Stimulated activated CD4-positive, alpha-beta T cell treated with anti-CD3 and anti-CD28 coated beads, Interleukin-12 subunit alpha, Interleukin-12 subunit beta, amount 100 ng/mL, for 24 hours (primary cell): ENCODE results near the gene TULP1.

Experiments
- DNase-seq, 2 experiments: peaks; one replicate each; pipeline ENCODE4 v3.0.0-alpha.2; 2020; ENCODE audit warnings: low read depth in 2 of 2

Gene TULP1

DNA sequence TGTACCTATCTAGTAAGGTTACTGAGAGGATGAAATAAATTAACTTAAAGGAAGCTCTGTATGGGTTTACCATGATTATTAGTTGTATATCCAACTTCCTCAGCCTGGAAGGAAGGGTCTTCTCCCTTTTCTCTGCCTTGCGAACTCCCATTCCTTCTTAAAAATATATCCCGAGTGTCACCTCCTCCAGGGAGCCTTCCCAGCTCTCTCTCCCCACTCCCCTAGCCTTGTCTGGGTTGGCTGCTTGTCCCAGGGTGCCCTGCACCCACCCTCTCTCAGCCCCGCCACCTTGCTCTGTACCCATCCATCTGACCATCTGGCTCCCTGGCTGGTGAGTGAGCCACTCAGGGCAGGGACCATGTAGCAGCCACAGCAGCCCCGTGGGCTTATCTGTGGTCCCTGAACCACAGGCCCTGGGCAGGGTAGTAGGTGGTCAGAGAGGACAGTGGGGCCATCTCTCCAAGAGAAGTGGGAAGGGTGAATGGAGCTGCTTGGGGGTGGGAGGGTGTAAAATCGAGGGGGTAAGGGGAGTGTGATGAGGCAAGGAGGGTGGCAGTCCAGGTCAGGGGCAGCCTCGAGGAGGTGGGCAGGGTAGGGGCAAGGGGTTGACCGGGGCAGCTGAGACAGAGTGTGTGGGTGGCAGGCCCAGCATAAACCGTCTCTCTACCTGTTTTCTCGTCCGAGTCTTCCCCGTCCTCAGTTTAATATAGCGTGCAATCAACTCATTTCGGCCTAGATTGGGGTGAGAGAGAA, 28.6 kb downstream of the TULP1 start:
- no peak for DNase-seq

DNA sequence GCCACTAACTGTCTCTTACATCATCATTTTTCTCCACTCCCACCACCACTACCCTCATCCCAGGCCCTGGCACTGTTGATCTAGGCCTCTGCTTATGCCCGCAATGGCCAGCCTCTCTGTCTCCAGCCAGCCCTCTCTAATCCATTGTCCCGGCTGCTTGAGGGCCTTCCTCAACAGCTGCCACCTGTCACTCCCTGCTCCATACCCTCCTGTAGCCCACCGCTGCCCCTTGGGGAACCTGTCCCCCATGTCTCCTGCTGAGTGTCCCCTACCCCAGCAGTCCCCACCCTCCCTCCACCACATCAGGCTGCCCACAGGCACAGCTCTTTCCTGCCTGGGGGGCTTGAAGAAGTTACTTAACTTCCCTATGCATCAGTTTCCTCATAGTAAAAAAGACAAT, 29.2 kb downstream of the TULP1 start:
- DNase-seq = no peak

GRCh38 chr6:35483062-35483461, 29.6 kb downstream of the TULP1 start:
- DNase-seq = no peak

DNA sequence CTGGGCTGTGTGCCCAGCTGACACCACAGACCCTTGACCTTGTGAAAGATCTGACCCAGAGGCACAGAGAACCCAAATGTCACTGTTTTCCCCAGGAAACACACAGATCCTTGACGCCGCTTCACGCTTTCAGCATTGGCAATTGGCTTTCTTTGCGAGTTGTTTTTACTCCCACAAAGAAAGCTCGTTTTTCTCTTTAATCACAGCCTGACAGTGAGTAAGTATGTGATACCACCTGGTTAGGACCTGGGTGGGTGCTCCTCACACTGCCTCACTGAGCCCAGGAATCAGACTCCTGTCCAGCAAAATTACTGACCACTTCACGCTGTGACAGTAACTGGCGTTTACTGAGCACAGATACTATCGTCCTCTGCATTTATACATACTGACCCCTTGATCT, 31.5 kb downstream of the TULP1 start:
- no peak for DNase-seq

DNA sequence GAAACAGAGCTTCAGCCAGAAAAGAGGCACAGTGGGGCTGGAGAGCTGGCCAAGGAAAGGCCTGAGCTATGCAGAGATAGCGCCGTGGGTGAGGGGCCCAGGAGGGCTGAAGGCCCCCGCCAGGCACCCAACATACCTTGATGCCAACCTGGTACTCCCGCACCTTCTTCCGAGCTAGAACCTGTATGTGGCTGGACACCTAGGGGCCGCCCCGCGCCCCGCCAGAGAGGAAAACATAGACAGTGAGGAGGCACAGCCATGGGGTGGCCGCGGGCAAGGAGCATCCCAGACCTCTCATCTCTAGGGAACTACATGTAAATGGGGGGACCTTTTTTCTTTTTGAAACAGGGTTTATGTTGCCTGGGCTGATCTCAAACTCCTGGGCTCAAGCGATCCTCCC, 32.5 kb downstream of the TULP1 start:
- DNase-seq = no peak

DNA sequence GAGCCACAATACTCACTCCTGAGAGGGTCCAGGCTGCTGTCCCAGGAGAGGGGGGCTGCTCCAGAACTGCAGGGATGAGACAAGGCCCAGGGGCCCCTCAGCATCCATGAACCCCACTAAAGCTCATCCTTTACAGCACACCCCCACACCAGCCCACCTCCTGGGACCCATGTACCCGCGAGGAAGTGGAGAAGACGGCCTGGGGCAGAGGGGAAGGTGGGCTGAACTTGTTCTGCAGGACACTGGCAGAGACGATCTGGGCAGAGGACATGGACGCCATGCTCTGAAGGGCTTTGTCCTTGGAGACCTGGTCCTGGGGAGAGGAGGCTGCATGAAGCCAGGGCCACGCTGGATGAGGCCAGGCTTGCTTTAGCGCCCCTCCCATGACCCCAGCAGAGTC, 34.4 kb downstream of the TULP1 start:
- no peak for DNase-seq

DNA sequence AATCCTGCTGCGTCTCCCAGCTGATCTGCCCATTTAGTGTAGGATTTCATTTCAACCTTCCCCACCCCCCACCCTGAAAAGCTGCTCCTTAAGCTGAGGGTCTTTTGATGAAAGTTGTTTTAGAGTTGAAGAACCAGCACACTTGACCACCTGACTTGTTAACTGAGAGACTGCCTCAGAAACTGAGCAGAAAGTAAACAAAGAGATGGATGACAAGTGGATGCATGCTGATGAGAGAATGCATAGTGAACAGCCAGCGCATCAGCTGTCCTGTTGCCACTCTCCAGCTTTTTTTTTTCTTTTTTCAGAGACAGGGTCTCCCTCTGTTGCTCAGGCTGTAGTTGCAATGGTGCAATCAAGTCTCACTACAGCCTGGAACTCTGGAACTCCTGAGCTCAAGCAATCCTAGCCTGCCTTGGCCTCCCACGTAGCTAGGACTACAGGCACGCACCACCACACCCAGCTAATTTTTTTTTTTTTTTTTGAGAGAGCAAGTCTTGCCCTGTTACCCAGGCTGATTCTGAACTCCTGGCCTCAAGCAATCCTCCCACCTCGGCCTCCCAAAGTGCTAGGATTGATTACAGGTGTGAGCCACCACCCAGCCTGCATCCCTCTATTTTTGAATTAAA, 35.0 kb downstream of the TULP1 start:
- DNase-seq = no peak

DNA sequence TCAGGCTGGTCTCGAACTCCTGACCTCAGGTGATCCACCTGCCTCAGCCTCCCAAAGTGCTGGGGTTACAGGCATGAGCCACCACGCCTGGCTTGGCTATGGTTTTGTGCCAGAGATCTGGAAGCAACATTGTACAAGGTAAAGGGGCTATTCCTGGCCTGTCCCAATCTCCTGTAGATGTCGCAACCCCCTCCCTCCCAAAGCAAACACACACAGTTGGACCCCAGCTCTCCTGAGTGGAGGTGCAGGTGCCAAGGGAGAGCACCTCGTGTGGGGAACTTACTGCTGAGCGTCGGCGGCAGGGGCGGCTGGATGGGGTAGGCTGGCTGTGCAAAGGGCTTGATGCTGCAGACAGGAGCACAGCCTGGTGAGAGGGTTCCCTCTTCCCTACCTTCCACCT, 35.7 kb downstream of the TULP1 start:
- DNase-seq = no peak

DNA sequence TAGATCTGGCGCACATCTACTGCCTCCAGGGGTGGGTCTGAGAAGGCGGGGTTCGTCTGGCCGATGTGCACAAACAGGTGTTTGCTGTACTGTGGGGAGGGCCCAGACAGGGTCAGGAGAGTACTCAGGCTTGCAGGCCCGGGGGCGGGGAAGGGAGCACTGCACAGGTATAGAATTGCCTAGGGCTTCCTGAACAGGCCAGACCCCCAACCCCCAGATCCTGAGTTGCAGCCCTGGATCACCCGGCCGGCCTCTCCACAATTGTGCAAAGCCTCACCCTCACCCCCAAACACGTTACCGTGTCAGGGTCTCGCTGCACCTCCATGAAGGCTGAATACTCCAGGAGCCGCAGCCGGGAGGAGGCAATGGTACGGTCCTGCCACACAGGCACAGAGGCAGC, 36.7 kb downstream of the TULP1 start:
- DNase-seq = no peak

- peak in 1 of 2 experiments; percentile 20 for DNase-seq
Measured at GRCh38 chr6:35475573-35475972, 37.1 kb downstream of the TULP1 start.

DNA sequence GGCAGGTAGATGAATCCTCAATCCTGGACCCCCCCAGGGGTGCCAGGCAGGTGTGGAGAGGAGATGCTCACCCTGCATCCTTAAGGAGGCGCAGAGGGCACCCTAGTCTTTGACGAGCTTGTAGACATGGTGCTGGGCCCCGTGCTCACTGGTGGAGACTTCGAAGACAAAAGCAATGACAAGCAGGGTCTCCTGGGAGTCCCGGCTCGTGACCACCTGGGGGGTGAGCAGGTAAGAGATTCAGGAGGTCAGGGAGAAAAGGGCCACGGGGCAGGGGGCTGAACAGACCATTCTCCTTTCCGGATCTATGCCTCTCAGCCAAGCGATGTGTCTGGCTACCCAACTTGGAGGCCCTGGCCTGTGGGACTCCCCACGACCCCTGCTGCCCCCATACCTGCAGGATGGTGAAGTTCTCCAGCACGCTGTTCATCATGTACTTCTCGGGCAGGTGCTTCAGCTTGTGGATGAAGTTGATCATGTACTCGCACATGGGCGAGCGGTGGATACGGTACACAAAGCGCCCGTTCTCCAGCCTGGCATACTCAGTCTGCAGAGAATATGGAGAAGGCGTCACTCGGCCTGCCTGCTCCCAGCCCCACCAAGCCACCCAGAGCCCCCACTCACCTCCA, 37.6 kb downstream of the TULP1 start:
- DNase-seq = peak in 1 of 2 experiments; percentile 29

GRCh38 chr6:35474131-35474941, 38.4 kb downstream of the TULP1 start:
- DNase-seq = peak in 1 of 2 experiments; percentile 44

DNA sequence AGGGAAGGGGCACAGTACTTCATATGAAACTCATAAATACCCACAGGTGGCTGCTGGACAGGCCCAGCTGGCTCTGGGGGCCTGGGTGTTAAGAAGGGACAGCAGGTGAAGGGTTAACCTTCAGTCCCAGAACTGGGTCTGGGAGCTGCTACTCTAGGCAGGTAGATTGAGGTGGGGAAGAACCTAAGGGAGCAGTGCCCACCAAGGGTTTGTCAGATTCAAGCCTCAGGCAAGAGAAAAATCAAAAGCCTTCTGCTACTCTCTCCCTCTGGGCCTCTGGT, 38.9 kb downstream of the TULP1 start:
- peak in 1 of 2 experiments; percentile 26 for DNase-seq

DNA sequence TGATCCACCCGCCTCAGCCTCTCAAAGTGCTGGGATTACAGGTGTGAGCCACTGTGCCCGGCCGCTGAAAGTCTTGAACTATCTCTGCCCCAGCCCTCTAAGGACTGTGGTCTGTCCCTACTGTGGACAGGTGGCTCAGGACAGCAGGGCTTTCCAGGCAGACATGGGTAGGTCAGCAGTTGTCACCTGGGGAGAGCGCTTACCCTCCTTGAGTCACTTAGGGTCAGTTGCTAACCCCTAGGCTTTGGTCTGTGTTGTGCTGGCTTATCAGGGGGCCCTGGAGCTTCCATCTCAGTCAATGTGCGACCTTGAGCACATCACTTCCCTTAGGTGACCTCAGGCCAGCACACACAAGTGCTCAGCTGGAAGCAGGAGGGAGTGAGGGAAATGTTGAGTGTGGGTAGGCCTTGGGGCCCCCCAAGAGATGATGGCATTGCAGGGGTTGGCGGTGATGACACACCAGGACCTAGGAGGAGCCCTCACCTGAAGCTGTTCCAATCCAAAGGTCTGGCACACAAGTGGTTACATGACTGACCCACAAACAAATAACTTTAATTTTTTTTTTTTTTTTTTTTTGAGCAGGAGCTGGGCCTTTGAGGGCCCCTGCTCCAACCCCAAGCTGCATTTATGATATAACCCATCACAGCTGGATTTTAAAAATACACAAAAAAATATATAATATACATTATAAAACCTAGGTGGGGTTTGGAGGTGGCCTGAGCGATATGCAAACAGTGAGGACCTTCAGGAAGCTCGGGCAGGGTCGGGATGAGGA, 39.4 kb downstream of the TULP1 start:
- DNase-seq = peak in 1 of 2 experiments; percentile 34

- no peak for DNase-seq
Measured at GRCh38 chr6:35471836-35472345, 40.8 kb downstream of the TULP1 start.

- no peak for DNase-seq
Measured at GRCh38 chr6:35470663-35471120, 42.0 kb downstream of the TULP1 start.

DNA sequence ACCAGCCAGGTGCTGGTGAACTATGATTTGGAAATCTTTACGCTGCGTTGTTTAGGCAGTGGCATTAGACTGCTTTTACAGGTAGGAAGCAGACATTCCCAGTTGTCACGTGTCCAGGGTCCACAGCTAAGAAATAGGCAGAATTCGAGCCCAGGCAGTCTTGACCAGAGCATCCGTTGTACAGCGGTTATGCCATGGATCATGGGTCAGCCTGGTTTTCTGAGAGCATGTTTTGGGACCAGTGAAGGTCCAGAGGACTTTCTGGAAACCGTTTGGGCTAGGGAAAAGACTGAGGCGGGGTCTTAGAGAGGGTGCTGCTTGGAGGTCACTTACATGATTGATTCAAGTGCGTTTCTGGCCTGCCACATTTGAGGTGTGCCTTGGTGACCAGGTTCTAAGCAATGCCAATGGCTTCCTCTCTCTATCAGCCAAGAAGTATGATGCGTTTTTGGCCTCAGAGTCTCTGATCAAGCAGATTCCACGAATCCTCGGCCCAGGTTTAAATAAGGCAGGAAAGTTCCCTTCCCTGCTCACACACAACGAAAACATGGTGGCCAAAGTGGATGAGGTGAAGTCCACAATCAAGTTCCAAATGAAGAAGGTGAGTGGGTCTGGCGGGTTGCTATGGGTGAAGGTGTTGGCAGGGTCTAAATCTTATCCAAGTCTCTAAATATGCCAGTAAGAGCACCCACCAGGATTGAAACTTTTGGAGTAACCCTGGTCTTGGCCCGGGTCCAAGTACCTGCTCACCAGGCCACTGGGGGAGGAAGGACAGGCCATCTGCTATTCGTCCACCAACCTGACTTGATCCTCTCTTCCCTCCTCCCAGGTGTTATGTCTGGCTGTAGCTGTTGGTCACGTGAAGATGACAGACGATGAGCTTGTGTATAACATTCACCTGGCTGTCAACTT, 42.7 kb downstream of the TULP1 start:
- DNase-seq = peak in 1 of 2 experiments; percentile 26

DNA sequence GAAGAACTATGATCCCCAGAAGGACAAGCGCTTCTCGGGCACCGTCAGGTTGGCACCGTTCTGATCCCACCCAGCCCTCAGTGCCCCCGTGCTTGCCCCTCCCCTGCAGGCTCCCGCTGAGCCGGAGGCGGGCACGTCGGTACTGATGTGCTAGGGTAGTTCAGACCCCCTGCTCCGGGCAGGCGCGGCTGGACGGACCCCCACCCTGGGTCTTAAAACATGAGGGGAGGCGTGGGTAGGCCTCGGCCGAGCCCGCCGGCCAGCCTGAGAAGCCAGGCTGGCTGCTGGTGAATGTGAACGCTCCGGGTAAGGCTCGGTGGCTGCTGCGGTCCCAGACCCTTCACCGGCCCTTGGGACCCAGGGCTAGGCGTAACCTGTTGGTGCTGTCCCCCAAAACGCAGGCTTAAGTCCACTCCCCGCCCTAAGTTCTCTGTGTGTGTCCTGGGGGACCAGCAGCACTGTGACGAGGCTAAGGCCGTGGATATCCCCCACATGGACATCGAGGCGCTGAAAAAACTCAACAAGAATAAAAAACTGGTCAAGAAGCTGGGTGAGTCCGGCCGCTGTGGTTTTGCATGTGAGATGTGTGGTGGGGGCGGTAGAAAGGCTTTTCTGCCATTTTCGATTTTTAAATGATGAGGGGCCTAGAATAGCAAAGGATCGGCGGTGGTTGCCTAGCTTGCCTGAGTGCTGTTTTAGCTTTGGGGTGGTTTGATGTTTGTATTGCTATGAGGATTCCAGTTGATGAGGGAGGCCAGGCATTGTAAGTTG, 43.5 kb downstream of the TULP1 start:
- peak in 1 of 2 experiments; percentile 28 for DNase-seq

DNA sequence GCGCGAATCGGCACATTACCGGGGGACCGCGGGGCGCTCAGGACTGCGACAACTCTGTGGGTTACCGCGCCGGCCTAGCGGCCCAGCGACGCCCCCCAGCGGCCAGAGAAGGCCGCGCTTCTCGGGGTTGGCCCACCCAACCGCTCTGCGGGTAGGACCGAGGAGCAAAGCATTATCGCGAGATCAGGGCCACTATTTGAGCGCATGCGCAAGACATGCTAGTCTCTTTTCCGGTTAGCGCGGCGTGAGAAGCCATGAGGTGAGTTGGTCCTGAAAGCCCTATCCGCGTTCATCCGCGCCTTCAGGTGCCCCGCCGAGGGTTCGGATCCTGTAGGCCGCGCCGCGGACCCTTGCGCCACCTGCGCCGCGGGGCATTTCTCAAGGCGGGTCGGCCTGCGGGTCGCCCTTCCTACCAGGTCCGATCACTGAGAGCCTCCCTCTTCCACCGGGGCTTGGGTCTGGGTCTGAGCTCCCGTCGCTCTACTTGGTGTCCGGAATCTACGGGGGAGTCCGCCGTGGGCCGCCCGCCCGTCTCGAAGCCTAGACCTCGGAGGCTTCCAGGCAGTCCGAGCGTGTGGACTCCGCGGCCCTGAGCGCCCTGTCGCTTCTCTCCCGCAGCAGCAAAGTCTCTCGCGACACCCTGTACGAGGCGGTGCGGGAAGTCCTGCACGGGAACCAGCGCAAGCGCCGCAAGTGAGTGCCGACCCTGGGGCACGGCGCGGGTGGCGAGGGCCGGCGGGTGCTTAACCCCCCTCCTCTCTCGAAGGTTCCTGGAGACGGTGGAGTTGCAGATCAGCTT, 44.3 kb downstream of the TULP1 start, which contains the start of gene RPL10A:
Gene RPL10A, plus strand, starts transcription at position 221 of the 799 bp plus-strand sequence. Its CDS starts 34 bp downstream, at position 255.
- peak; percentile 88 to 95 for DNase-seq
